Mesenteric fat pad (tissue), 1 donor: ENCODE measurements around the gene MYCBPAP. TPM values are rescaled to one million over a fixed set of nuclear protein-coding genes. Genes with fewer than 3 reads are reported as not detected.

Experiments used
- DNase-seq: peaks from one replicate; pipeline ENCODE4 v3.0.0-alpha.2; 2020; ENCODE audit warnings: low spot score
- long read RNA-seq: library from polyadenylated mRNA; unstranded; transcript quantifications from one replicate; pipeline ENCODE4 v2.0.0, GENCODE V29; 2020
- total RNA-seq: library from RNA; stranded (reverse); fragmentation: NEBNext Ultra II Directional; extraction: Animal tissue kit (Norgen Biotek cat#: 25700); gene quantifications from one replicate; pipeline ENCODE4 v1.2.1, GENCODE V29; 2021
- donor health status: DM: yes; HTN: yes; CAD: no.

MYCBPAP gene
- 0.61 TPM for total RNA-seq
- long read RNA-seq, partial matches to known transcripts, result 1 of 1 reads
- long read RNA-seq, other reads (novel, unspliced or antisense), result 0 of 1 reads

- DNase-seq, result peak; percentile 94
These were observed at the start of gene MYCBPAP for GRCh38 chr17:50507871-50508572. Gene MYCBPAP (plus strand): TSS chr17:50508439. CDS start chr17:50508675, 236 bp downstream.

GRCh38 chr17:50458701-50459676 lies 49.2 kb upstream of the MYCBPAP start:
- DNase-seq, result no peak

- no peak for DNase-seq
These were observed 48.5 kb upstream of the MYCBPAP start for GRCh38 chr17:50459756-50460155.

GRCh38 chr17:50460831-50461526 lies 47.3 kb upstream of the MYCBPAP start:
- no peak for DNase-seq

- no peak for DNase-seq
These were observed 46.6 kb upstream of the MYCBPAP start for GRCh38 chr17:50461550-50462132.

GRCh38 chr17:50462446-50462845 lies 45.8 kb upstream of the MYCBPAP start:
- DNase-seq, result no peak

- no peak for DNase-seq
These were observed 44.1 kb upstream of the MYCBPAP start for GRCh38 chr17:50464121-50464520.

- DNase-seq, result no peak
These were observed 43.5 kb upstream of the MYCBPAP start for GRCh38 chr17:50464736-50465135.

- DNase-seq, result no peak
These were observed 43.1 kb upstream of the MYCBPAP start for GRCh38 chr17:50465171-50465570.

- DNase-seq, result no peak
These were observed 42.6 kb upstream of the MYCBPAP start for GRCh38 chr17:50465635-50466034.

GRCh38 chr17:50466371-50467113 lies 41.7 kb upstream of the MYCBPAP start:
- no peak for DNase-seq

GRCh38 chr17:50467114-50467854 lies 41.0 kb upstream of the MYCBPAP start:
- no peak for DNase-seq

- DNase-seq, result no peak
These were observed 40.4 kb upstream of the MYCBPAP start for GRCh38 chr17:50467855-50468303.

- DNase-seq, result no peak
These were observed 39.7 kb upstream of the MYCBPAP start, which contains the start of gene CHAD for GRCh38 chr17:50468304-50469207. Gene CHAD (minus strand): TSS chr17:50468880. CDS start chr17:50468813, 67 bp downstream.

- DNase-seq, result no peak
These were observed 39.0 kb upstream of the MYCBPAP start for GRCh38 chr17:50469208-50469605.

GRCh38 chr17:50469671-50470305 lies 38.5 kb upstream of the MYCBPAP start:
- DNase-seq, result no peak

- DNase-seq, result no peak
These were observed 37.8 kb upstream of the MYCBPAP start for GRCh38 chr17:50470426-50470825.
